HG03378 (cell line): Measurements from ENCODE around the gene SLC36A1.
A peak's percentile ranks its signal among the peaks of the same experiment; 100 is the strongest.
"Not testable (repeated sequence)": the region's sequence is repeated elsewhere in the genome, so short reads cannot be mapped to it uniquely, and the experiment has no call there.

Experiments used
- ATAC-seq: cut with Tn5 transposase; IDR thresholded peaks from one replicate; pipeline ENCODE4 v1.9.1; 2021; ENCODE audit warnings: mild to moderate bottlenecking, moderate library complexity; ENCODE audit not compliant: unreplicated experiment

SLC36A1 gene

DNA sequence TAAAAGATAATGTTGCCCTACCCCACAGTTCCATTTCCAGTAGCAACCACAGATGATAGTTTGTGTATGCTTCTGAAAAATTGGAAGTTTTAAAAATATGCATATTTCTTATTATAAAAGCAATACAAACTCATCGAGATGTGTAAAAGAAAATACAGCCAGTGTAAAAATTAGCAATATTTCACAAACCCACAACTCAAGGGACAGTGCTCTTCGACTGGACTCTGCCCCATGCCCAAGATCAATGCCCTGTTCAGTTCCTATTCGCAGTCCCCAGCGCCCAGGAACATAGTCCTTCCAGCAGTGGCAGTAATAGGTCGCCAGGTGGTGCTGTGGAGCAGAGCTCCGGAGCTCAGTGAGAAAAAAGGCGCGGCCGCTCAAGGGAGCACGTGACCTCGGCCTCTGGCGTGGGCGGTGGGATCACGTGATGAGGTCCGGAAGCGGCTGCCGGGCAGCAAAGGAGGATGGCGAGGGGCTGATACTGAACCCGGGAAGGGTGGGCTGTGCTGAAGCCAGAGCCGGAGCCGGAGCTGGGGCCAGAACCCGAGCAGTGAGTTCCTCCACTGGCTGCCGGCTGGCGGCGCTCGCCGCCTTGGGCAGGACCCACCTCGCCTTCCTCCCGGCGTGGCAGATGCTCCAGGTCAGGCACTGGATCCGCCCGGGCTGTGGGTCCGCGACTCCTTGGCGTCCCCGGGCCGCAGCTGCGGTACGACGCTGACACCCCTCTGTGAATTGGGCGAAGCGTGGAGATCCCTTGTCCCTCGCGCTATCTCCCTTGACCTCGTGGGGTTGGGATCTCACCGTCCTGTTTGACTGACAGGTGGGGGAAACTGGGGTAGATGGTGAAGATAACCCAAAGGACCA is at the start of gene SLC36A1:
SLC36A1 (plus strand) TSS at position 430 of the 864 bp plus-strand sequence. CDS start 11,190 bp downstream, outside the sequence.
- peak; percentile 75 for ATAC-seq

- no peak for ATAC-seq
Observed at GRCh38 chr5:151405334-151406160, 41.9 kb upstream of the SLC36A1 start.

- ATAC-seq: no peak
Observed at GRCh38 chr5:151406322-151406947, 41.0 kb upstream of the SLC36A1 start.

GRCh38 chr5:151408591-151409230 is 38.7 kb upstream of the SLC36A1 start:
- no peak for ATAC-seq

DNA sequence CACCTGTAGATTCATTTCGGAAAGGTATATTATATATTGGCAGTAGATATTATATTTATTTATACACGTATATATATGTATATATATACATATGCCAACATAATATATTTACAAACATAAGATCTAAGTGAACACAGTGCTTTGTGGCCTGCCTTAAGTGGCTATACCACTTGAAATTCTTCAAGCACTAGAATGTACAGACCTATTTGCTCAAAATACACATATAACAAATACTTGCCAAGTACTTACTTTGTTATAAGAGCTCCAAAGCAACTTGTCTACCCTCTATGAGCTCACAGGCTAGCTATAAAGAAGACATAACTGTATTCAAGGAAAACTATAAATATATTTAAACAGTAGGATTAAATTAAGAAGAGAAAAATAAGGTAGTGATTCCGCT is 33.6 kb upstream of the SLC36A1 start:
- ATAC-seq: no peak

GRCh38 chr5:151414536-151414935 is 32.9 kb upstream of the SLC36A1 start:
- ATAC-seq: no peak

- no peak for ATAC-seq
Observed at GRCh38 chr5:151417712-151418111, 29.7 kb upstream of the SLC36A1 start.

GRCh38 chr5:151420127-151420526 is 27.3 kb upstream of the SLC36A1 start:
- no peak for ATAC-seq

DNA sequence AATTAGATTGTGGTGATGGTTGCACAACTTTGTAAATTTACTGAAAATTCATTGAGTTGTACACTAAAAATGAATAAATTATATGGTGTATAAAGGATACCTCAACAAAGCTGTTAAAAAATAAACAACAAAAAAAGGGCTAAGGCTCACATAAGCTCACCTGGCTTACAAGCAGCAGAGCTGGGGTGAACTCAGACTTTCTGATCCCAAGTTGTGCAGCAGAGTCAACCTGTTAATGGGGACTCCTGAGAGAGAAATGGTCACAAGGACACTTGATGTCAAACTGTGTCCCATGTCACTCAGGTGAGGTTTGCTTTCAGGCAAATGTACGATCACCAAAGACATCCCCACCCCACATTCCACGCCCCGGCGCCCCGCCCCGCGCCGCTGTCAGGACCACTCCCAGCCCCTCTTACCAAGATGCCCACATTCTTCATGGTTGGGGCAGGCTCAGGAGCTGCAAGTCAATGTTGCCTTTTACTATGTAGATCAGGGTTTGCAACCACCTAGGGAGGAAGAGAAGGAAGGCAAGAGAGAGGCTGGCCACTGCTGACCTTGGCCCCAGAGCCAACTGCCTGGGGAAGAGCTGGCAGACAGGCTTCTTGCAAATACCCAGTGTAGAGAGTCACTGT is 22.4 kb upstream of the SLC36A1 start:
- no peak for ATAC-seq

DNA sequence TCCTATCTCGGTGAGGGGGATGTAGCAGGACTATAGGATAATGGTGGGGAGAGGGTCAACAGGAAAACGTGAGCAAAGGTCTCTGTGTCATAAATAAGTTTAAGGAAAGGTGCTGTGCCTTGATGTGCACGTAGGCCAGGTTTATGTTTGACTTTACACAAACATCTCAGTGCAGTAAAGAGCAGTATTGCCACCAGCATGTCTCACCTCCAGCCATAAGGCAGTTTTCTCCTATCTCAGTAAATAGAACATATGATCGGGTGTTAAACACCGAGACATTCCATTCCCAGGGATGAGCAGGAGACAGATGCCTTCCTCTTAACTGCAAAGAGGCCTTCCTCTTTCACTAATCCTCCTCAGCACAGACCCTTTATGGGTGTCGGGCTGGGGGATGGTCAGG is 21.1 kb upstream of the SLC36A1 start:
- ATAC-seq: not testable (repeated sequence)

DNA sequence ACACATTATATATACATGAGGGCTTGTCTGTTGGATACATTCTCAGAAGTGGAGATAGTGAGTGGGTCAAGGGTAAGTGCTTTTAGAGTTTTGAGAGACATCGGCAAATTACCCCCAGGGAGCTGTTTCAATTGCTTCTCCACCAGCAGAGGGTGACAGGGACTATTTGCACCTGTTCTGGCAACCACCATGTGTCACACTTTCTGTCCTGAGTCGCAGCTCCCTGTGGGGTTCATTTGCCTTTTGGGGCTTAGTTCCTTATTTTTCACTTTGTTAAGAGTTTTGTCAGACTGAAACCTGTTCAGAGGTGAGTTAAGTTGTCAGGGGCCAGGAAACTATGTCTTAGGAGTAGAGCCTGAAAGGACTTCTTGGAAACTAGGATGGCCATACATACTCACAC is 20.1 kb upstream of the SLC36A1 start:
- ATAC-seq: peak; percentile 97

DNA sequence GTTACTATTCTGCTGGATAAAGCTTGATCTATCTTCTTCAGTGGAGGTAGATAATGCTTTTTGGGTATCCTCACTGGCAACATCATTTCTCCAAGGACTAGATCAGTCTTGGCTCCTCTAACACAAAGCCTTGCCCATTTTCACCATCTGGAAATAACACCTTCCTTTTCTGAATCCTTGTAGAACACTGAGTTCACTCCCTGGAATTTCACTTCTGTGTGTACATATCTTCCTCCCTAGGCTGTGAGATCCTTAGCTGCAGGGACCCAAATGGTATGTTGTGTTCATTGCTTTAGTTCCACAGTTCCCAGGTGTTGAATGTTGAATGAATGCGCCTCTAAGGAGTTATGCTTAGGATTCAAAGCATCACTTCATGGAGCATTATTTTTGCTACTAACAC is 16.7 kb upstream of the SLC36A1 start:
- ATAC-seq: no peak

- no peak for ATAC-seq
Observed at GRCh38 chr5:151431666-151432065, 15.7 kb upstream of the SLC36A1 start.

GRCh38 chr5:151432210-151432609 is 15.2 kb upstream of the SLC36A1 start:
- no peak for ATAC-seq

DNA sequence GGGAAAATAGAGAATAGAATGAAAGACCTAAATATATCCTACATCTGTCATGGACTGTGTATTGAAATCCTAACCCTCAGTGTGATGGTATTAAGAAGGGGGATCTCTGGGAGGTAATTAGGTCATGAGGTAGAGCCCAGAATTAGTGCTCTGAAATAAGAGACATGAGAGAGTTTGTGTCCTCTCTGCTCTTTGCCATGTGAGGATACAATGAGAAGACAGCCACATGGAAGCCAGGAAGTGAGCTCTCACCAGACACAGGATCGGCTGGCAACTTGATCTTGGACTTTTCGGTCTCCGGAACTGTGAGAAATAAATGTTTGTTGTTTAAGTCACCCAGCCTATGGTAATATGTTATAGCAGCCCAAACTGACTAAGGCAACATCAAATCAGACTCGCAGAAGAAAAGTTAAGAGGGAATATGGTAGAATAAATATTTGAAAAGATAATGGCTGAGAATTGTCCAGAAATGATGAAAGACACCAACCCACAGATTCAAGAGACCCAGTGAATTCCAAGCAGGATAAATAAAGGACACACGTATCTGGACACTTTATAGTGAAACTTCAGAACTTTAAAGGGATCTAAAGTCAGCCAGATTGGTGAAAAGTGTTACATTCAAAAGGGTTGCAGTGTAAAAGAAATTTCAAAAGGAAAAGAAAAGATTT is 12.7 kb upstream of the SLC36A1 start:
- no peak for ATAC-seq

DNA sequence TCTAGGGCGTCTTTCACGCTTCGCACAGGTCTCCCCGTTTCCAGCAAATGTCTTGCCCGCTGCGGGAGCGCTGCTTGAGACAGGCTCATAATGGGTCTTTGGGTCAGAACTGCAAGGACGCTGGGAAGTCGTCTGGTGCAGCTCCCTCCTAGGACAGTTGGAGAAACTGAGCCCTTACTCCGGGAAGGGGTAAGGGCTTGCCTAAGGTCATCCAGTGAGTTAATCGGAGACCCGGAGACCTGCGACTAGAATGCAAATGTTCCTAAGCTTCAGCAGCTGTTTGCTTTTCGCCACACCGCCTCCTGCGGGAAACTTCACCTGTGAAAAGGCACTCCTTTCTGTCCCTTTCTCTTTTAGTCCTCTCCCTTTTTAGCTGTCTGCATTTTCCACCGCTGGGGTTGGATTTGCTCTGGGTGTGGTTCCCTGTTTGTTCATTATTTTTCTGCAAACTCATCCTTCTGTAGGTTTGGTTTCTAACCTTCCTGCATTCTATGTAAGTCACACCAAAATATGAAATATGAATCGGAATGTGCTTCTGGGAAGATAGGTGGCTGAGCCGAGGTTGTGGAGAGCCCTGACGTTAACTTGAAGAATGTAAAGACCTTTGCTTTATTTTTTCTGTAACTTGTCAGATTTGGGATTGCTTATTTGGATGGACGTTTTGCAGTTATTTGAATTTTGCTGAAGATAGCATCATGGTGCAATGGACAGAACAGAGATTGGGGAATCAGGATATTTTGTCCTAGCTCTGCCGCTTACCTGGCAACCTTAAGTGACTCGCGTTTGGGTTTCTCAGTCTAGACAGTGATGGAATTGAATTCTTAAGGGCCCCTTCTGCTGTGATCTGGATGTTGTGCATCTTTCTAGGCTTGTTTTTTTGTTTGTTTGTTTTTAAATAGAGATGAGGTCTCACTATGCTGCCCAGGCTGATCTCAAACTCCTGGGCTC is 909 bp downstream of the SLC36A1 start:
- peak; percentile 12 for ATAC-seq

DNA sequence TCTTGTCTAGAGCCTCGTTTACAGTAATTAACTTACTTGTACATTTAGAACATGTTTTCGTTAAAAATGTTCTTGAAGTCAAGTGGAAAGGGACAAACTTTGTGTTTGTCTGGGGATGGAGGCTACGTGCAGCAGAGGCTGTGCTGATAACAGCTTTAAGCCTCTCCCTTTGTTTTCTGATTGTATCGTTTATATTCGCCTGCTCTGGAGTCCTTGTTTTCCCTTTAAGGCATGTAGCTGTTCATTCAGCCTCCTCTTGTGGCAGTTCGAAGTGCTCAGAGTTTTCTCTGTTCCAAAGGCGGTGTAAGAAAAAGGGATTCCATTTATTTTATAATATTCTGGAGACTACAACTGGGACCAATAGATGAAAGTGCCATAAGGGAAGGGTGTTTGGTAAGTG is 1.9 kb downstream of the SLC36A1 start:
- no peak for ATAC-seq

DNA sequence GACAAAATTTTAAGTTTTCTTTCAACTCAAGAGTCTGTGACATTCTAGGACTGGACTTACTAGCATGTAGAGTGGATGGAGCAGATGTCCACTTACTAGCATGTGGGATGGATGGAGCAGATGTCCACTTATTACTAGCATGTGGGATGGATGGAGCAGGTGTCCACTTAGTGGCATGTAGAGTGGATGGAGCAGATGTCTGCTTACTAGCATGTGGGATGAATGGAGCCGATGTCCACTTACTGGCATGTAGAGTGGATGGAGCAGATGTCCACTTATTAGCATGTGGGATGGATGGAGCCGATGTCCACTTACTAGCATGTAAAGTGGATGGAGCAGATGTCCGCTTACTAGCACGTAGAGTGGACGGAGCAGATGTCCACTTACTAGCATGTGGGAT is 2.4 kb downstream of the SLC36A1 start:
- ATAC-seq: no peak

GRCh38 chr5:151450605-151451004 is 3.2 kb downstream of the SLC36A1 start:
- no peak for ATAC-seq
